ENCODE results near the gene FOXN1.

Gene FOXN1

DNA sequence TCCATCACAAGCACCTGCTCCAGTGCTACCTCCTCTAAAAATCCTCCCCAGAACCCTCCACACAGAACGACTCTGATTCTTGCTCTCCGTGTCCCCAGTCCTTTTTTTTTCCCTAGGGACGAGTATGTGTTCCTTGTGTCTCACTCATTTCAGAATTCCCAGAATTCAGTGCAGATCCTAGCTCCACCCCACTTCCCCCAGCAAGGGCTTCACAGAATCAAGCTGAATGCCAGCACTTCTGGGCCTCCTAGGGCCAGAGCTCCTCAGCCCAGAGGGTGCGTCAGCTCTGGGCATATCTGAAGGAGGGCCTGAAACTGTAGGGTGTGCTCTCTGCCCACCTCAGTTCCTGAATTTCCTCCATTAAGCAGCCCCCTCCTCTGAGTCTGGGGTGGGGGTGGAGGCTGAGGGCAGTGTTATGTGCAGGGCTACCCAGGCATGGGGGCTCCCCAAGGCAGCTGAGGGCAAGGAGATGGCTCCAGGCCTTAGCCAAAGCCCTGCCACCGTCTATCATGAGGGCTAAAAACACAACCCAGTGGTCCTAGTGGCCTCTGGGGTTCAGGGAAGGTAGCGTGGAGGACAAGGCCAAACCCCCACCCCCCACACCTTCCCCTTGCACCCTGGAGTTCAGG, 39.8 kb downstream of the FOXN1 start:
- POLR2A ChIA-PET = no interaction called here
- TF ChIP-seq, protein P1, sequence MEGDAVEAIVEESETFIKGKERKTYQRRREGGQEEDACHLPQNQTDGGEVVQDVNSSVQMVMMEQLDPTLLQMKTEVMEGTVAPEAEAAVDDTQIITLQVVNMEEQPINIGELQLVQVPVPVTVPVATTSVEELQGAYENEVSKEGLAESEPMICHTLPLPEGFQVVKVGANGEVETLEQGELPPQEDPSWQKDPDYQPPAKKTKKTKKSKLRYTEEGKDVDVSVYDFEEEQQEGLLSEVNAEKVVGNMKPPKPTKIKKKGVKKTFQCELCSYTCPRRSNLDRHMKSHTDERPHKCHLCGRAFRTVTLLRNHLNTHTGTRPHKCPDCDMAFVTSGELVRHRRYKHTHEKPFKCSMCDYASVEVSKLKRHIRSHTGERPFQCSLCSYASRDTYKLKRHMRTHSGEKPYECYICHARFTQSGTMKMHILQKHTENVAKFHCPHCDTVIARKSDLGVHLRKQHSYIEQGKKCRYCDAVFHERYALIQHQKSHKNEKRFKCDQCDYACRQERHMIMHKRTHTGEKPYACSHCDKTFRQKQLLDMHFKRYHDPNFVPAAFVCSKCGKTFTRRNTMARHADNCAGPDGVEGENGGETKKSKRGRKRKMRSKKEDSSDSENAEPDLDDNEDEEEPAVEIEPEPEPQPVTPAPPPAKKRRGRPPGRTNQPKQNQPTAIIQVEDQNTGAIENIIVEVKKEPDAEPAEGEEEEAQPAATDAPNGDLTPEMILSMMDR (IDR thresholded peaks at IDR 0.05; ENCODE audit: control extremely low read depth, extremely low read depth, low read depth, missing control alignments) = no peak
- no peak for DNase-seq (ENCODE audit: extremely low spot score)
- CTCF ChIA-PET = interaction anchor here (1.0 to 6.3 kb wide), 9 partner anchors 8 to 129 kb away, joined by 3 to 83 read pairs (median 9); partner anchors contain the start of genes PIGS and SPAG5

DNA sequence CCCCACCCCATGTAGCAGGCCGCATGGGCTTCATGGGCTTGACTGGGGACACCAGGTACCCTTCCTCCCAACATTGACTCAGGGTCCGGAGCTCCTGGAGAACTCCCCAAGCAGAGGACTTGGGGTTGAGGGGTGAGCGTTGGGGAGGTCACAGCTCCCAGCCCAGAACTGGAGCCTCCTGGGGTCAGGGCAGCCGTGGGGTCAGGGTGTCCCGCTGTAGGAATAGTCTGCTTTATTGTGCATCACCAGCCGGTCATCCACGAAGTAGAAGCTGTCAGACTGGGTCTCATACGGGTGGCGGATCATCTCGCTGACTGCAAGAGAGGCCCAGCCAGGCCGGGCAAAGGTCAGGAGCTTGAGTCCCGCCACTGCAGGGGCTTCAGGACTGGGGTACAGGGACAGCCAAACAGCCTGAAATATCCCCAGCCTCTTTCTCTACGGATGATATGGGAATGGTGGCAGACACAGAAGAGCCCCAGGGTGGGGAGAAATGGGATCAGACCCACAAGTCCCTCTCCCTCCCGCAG, 41.0 kb downstream of the FOXN1 start:
- CTCF ChIA-PET = interaction anchor here (0.7 to 6.3 kb wide), 24 partner anchors 9 to 601 kb away, joined by 3 to 83 read pairs (median 4); partner anchors contain the start of genes ALDOC, PIGS and SPAG5
- no peak for DNase-seq (ENCODE audit: extremely low spot score)
- POLR2A ChIA-PET = no interaction called here
- TF ChIP-seq, protein P1 (IDR thresholded peaks at IDR 0.05; ENCODE audit: control extremely low read depth, extremely low read depth, low read depth, missing control alignments) = no peak

DNA sequence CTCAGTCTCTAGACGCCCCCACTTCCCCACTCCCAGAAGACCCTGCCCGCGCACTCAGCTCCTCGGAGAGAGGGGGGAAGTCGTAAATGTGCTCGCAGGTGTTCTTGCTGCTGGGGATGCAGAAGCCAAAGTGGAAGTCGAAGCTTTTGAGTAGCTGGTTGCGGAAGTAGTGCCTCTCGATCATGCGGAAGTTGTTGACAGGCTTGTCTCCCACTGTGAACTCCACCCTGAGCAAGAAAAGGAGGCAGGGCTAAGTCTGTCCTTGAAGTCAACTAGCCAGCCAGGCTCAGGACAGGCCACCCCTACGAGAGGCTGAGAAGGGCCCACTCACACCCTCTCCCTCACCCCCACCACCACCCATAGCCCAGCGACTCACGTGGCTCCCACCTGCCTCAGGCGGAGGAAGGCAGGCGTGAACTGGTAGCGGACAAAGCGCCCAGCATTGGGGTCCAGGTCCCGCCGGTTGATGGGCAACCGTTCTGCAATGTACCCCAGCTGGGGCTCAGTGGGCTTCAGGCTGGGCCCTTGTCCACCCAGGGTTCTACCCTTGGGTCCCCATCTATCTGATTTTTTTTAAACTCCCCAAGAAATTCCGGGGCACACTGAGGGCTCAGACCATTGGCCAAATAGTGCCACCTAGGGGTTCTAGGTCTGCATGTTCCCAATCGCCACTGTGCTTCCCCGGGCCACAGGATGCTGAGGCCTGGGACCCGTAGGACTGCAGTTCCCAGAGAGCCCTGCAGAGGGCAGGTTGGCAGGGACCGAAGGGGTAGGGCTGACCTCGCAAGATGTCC, 41.7 kb downstream of the FOXN1 start:
- ChIA-PET CTCF (interaction anchor here (0.7 to 6.3 kb wide), 34 partner anchors 10 to 600 kb away, joined by 3 to 83 read pairs (median 4); partner anchors contain the start of genes ALDOC, PIGS and SPAG5), POLR2A (no interaction called here)
- TF ChIP-seq, protein P1 (IDR thresholded peaks at IDR 0.05; ENCODE audit: control extremely low read depth, extremely low read depth, low read depth, missing control alignments) = peak; percentile 91
- peak; percentile 84 for DNase-seq (ENCODE audit: extremely low spot score)

DNA sequence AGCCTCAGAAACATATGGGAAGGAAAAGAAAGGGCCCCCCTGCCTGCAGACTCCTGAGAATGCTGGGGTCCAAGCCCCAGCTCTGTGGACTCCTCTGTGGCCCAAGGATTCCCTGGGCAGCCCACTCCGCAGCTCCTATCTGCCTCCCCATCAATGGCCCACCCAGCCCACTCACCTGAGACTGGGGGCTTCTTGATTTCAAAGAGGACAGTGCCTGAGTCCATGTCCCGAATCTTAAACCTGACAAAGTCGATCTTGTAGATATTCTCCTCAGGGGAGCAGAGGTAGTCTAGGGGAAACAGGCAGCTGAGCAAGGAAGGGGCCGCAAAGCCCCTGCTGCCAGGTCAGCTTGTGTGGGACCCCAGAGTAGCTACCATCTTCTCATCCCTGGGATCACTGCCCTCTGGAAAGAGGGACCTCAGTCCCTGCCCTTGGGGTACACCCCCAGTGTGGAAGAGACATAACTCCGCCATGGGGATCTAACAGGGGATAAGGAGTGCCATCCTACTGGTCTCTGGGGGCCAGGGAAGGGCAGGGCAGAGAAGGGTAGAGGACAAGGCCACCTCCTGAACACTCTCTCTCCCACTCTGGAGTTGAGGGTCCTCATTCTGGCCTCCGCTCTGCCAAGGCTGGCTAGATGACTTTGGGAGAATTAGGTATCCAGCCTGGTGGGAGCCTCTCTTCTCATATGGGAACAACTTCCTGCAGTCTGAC, 42.4 kb downstream of the FOXN1 start:
- no peak for DNase-seq (ENCODE audit: extremely low spot score)
- ChIA-PET CTCF (interaction anchor here (0.7 to 6.3 kb wide), 23 partner anchors 10 to 164 kb away, joined by 3 to 83 read pairs (median 6); partner anchors contain the start of gene PIGS), POLR2A (no interaction called here)
- TF ChIP-seq, protein P1 (IDR thresholded peaks at IDR 0.05; ENCODE audit: control extremely low read depth, extremely low read depth, low read depth, missing control alignments) = no peak

DNA sequence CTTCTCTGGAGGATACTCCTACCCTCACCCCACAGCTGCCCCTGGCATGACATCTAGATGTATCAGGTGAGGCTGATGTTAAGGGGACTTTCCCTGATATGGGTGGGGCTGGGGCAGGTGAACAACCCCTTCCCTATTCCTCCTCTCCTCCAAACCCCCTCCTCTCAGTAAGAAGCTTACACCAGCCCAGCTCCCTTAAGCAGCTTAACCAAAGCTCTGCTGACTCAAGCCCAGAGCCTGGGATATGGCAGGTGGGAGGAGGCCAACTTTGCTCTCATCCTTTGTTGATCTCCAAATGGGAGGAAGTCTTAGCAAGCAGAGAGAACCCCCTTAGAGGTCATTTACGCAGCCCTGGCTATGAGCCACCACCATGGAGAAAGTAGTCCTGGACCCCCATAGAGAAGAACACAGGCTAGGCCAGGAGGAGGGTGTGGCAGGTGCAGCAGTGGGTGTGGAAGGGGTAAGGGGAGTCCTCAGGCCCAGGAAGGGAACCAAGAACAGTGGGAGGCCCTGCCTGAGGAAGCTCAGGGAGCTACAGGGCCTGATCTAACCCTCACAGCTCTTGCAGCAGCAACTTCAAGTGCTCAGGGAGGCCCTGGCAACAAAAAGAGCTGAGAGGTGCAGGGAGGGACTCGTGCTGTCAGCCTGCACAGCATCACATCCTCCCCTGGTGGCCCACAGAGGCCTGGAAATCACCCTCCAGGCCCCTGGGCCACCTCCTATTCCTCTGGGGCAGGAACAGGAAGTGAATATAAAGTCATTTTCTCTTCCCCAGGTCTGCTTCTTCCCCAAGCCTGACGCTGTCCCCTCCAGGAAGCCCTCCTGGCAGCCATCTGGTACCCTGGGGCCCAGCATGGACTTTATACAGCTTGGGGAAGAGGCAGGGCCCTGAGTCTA, 43.3 kb downstream of the FOXN1 start:
- POLR2A ChIA-PET = interaction anchor here (0.5 kb wide), 1 partner anchor 48 kb away, joined by 4 read pairs; no protein-coding TSS in a partner anchor
- TF ChIP-seq, protein P1 (IDR thresholded peaks at IDR 0.05; ENCODE audit: control extremely low read depth, extremely low read depth, low read depth, missing control alignments) = no peak
- CTCF ChIA-PET = interaction anchor here (0.7 to 6.3 kb wide), 22 partner anchors 9 to 744 kb away, joined by 3 to 83 read pairs (median 6); partner anchors contain the start of gene PIGS
- DNase-seq (ENCODE audit: extremely low spot score) = peak; percentile 80
